HG03045 (cell line): Measurements from ENCODE around the gene FBXL20.
"Not testable (repeated sequence)": the region's sequence is repeated elsewhere in the genome, so short reads cannot be mapped to it uniquely, and the experiment has no call there.

Source experiments
- ATAC-seq: cut with Tn5 transposase; IDR thresholded peaks from one replicate; pipeline ENCODE4 v1.9.1; 2021; ENCODE audit warnings: mild to moderate bottlenecking, moderate library complexity; ENCODE audit not compliant: unreplicated experiment

FBXL20 gene

DNA sequence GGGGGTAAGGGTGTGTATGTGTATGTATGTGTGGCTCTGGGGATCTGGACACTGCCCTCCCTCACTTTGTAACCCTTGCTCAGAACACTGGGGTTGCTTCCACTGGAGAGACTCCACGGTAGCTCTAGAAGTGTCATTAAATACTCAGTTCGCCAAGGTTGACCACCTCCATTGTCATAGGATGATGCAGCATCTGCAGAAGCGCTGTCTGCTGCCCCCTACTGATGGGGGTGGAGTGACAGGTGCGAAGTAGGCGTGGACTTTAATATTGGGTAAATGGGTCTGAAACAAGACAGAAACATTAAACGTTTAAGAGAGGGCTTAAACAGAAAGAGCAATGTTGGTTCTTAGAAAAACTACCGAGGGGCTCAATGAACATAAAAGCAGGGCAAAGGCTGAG lies 140.1 kb downstream of the FBXL20 start:
- ATAC-seq: no peak

- no peak for ATAC-seq
Measured at GRCh38 chr17:39252788-39253460, 148.5 kb downstream of the FBXL20 start.

- ATAC-seq: no peak
Measured at GRCh38 chr17:39251997-39252396, 149.4 kb downstream of the FBXL20 start.

DNA sequence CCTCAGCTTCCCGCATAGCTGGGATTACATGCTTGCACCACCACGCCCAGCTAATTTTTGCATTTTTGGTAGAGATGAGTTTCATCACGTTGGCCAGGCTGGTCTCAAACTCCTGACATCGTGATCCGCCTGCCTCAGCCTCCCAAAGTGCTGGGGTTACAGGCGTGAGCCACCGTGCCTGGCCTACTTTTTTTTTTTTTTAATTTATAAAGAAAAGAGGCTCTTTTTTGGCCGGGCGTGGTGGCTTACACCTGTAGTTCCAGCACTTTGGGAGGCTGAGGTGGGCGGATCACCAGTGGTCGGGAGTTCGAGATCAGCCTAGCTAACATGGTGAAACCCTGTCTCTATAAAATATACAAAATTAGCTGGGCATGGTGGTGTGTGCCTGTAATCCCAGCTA lies 151.3 kb downstream of the FBXL20 start:
- not testable (repeated sequence) for ATAC-seq

- ATAC-seq: no peak
Measured at GRCh38 chr17:39246274-39246673, 155.2 kb downstream of the FBXL20 start.

GRCh38 chr17:39244600-39245570 lies 156.5 kb downstream of the FBXL20 start:
- no peak for ATAC-seq

GRCh38 chr17:39244016-39244599 lies 157.3 kb downstream of the FBXL20 start:
- no peak for ATAC-seq

- no peak for ATAC-seq
Measured at GRCh38 chr17:39243155-39243554, 158.3 kb downstream of the FBXL20 start.

- no peak for ATAC-seq
Measured at GRCh38 chr17:39240631-39241030, 160.8 kb downstream of the FBXL20 start.

DNA sequence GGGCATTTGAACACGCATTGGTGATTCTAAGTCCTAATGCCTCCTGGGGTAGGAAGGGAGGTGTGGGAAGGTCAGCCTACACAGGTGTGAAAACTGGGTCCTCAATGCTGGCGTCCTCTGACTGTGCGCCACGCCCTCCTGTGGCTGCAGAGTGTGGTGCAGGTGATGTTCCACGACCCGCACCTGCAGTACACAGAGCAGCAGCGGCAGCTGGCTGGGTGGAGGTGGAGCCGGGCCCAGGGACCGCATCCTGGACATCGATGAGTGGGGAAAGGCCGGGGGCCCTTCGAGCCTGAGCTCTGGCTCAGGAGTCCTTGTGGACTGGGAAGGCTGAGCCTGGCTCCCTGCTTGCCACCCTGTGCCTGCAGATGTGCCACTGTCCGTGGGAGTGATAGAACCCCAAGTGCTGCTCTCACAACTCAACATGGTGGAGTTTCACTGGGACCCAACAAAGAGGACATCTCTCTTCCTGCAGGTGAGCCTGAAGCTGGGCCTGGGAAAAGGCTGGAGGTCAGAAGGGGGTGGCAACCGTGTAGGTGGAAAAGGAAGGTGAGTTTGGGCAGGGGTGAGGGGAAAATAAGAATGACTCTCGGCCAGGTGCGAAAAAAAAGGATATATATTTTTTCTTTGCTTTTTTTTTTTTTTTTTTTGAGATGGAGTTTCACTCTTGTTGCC lies 161.6 kb downstream of the FBXL20 start:
- ATAC-seq: no peak

GRCh38 chr17:39238311-39238972 lies 163.0 kb downstream of the FBXL20 start:
- no peak for ATAC-seq

DNA sequence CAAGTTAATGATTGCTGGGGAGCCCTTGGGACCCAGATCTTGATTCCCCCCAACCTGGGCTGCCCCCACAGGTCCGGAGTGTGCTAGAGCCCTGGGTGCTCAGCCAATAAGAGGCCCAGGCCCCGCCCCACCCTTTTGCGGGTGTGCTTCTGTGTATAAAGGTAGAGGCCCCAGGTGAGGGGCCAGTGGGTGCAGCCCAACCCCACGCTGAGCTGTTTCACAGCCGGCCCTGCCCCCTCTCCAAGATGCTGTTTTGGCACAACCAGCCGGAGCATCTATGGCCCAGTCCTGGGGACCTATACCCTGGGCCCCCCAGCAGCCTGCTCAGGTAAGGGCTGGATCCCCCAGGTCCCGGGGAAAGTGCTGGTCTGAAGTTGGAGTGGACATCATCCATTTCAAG lies 163.8 kb downstream of the FBXL20 start:
- ATAC-seq: no peak

- no peak for ATAC-seq
Measured at GRCh38 chr17:39236981-39237441, 164.4 kb downstream of the FBXL20 start.

DNA sequence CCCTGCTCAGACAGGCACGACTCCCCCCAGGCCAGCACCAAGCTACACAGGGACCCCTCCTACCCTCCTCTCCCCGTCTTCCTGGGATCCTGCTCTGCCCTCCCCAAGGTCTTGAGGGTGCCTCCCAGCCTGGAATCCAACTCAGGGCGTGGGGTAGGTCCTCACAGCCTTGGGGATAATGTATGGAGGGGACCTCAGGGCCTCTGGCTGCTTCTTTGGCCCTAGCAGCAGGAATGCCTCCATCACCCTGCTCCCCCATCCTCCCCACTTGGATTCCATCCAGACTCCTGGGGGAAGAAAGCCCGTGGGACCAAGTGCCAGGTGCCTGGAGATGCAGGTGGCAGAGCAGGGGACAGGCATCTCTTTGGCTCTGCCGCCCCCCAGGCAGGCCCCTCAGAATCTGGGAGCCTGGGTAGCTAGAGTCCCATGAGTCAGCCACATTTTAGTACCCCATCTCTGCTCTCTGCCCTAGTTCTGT lies 164.9 kb downstream of the FBXL20 start:
- no peak for ATAC-seq

DNA sequence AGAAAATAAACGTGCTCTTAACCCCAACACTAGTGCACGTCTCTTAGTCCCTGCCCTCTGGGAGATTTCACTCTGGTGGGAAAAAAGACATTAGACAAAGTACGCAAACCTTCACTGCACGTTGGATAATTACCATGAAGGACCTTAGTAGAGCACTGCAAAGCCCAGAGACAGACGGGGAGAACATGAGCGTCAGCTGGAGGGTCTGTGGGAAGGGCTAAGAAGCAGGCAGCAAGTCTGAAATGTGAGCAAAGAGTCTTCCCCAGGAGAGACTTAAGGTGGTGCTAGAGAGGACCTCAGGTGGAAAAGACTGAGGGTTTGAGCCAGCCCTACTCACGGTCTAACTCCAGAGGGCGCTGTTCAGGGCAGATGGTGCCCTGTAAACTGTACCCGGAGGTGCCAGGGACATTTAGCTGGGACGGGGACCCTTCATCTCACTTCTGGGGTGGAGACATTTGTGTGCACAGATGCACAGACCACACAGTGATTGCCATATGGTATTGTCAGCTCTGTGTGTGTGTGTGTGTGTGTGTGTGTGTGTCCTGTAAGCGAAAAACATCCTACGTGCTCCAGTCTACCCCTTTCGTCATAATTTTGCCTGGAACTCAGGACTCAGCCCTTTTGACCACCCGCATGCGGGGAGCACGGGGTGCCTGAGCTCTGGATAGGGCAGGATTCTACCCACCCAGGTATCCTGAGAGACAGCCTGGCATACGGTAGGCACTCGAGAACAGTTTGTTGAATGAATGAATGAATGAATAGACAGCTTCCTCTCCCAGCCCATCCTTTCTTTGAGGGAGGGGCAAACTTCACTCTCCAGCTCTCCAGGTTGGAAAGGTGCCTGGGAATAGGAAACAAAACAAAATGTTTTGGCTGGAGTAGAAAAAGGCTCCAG lies 165.6 kb downstream of the FBXL20 start:
- no peak for ATAC-seq

DNA sequence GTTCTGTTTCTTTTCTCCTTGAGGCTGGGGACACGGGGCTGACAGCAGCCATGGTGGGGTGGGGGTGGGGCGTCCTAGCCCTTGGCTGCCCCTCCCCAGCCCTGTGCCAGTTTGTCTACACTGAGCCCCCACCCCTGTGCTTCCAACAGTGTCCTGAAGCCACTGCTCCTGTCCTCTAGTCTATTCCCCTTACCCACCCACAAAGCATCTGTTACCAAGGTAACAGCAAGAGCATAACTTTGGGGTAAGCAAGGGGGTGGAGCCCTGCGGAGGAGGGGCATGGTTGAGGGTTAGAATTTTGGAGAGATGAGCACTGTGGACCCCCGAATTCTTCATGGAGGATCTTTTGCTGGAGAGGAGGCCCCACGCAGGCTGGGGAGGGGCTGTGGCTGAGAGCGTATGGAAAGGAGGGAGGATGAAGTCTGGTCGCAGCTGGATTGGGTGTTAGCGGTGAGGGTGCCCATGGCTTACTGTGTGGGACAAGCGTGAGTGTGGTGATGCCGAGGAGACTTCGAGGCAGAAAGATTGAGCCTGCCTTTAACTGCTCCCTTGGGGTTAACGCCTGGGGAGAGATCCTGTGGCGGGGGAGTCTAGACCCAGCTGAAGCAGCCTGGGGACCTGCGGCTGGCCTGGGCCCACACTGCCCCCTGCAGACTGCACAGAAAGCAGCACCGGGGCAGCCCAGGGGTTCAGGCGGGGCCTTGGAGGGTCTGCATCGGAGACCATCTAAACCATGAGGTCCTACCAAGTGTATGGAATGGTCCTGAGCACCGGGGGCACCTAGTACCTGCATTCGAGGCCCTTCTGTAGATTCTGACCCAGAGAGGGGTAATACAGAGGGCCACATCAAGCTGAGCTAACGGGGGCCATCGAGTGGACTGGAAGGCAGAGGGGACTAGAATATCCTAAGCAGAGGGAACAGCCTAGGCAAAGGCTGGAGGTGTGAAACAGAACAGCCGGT lies 169.6 kb downstream of the FBXL20 start:
- ATAC-seq: no peak

GRCh38 chr17:39231091-39231561 lies 170.3 kb downstream of the FBXL20 start:
- ATAC-seq: no peak

- ATAC-seq: no peak
Measured at GRCh38 chr17:39230361-39230760, 171.1 kb downstream of the FBXL20 start.
